GM19023 (cell line): ENCODE measurements around the gene CFAP119.

Experiments used
- ATAC-seq: cut with Tn5 transposase; IDR thresholded peaks from one replicate; pipeline ENCODE4 v1.9.1; 2021; ENCODE audit warnings: mild to moderate bottlenecking, moderate library complexity; ENCODE audit not compliant: unreplicated experiment

Gene CFAP119

GRCh38 chr16:30741461-30741914, 20.4 kb downstream of the CFAP119 start:
- no peak for ATAC-seq

GRCh38 chr16:30740364-30741251, 21.3 kb downstream of the CFAP119 start:
- no peak for ATAC-seq

DNA sequence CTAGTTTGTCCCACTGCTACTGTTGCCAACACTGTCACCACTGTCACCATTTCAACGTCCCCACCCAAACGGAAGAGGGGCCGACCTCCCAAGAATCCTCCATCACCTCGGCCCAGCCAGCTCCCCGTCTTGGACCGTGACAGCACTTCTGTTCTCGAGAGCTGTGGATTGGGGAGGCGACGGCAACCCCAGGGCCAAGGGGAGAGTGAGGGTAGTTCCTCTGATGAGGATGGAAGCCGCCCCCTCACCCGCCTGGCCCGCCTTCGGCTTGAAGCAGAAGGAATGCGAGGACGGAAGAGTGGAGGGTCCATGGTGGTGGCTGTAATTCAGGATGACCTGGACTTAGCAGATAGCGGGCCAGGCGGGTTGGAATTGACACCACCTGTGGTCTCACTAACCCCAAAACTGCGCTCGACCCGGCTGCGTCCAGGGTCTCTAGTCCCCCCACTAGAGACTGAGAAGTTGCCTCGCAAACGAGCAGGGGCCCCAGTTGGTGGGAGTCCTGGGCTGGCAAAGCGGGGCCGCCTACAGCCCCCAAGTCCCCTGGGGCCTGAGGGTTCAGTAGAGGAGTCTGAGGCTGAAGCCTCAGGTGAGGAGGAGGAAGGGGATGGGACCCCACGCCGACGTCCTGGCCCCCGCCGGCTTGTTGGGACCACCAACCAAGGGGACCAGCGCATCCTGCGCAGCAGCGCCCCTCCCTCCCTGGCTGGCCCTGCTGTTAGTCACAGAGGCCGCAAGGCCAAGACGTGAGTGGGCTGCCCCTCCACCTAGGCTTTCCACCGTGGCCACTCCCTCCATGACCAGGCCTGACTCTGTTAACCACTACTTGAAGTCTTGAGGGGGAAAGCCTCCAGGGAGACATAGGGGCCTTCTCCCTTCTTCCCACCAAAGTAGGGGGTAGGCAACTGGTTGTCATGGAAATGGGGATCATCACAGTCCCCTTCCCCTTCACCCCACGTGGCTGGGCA, 22.6 kb downstream of the CFAP119 start:
- ATAC-seq, result no peak

- no peak for ATAC-seq
Measured at GRCh38 chr16:30737794-30738648, 23.8 kb downstream of the CFAP119 start.

GRCh38 chr16:30736995-30737793, 24.7 kb downstream of the CFAP119 start:
- ATAC-seq, result no peak

- no peak for ATAC-seq
Measured at GRCh38 chr16:30731411-30731810, 30.5 kb downstream of the CFAP119 start.

DNA sequence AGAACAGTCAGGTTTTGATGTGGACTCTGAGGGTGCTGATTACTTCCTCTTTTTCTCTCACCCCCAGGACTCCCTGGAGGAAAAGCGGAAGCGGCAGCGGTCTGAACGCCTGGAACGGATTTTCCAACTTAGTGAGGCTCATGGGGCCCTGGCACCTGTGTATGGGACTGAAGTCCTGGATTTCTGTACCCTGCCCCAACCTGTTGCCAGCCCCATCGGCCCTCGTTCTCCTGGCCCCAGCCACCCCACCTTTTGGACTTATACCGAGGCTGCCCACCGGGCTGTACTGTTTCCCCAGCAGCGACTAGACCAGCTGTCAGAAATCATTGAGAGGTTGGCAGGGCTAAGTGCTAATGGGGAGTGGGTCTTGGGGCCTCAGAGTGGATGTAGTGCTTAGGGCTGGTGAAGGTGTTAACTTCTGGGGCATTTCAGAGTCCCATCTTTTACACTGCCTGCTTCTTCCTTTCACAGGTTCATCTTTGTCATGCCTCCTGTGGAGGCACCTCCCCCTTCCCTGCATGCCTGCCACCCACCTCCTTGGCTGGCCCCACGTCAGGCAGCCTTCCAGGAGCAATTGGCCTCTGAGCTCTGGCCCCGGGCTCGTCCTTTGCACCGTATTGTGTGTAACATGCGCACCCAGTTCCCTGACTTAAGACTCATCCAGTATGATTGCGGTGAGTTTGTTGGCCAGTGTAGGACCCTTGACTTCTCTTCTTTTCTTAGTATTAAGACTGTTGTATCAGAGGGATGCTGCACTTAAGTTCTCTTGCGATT, 32.8 kb downstream of the CFAP119 start:
- ATAC-seq, result no peak

- no peak for ATAC-seq
Measured at GRCh38 chr16:30728321-30728720, 33.5 kb downstream of the CFAP119 start.

DNA sequence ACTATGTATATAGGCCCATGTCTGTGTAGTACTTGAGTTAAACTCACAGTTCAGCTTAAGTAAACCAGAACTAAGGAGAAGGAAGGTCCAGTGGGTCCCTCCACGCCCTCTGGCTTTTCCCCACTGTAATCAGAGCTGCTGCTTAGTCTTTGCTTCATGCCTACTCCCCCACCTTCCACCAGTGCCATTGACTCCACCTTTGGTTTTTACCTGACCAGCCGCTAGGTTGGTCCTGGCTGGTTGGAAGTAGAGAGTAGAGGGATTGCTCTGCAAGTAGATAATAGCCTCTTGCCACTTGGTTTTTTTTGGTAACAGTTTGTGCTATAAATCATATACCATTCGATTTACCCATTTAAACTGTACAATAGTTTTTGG, 36.5 kb downstream of the CFAP119 start:
- ATAC-seq, result no peak

DNA sequence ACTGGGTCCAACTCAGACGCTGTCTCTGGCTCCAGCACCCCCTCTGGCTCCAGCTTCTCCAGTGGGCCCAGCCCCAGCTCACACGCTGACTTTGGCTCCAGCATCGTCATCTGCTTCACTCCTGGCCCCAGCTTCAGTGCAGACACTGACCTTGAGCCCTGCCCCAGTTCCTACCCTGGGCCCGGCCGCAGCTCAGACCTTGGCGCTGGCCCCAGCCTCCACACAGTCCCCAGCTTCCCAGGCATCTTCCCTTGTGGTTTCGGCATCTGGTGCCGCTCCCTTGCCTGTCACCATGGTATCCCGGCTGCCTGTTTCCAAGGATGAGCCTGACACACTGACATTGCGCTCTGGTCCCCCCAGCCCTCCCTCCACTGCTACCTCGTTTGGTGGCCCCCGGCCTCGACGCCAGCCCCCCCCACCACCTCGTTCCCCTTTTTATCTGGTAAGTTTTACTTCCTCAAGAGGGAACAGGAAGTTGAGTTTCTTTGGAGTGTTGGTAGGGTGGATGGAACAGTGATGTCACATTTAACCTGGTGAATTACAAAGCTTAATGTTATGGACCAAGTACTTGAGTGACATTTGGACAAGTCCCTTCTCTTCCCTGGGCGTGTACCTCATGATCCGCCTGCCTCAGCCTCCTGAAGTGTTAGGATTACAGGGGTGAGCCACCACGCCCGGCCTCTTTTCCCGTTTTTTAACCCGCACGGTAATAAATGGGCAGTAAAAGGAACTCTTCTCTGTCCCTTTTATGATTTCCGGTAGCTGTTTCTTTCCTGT, 37.0 kb downstream of the CFAP119 start:
- ATAC-seq, result no peak

- ATAC-seq, result no peak
Measured at GRCh38 chr16:30723725-30724355, 38.0 kb downstream of the CFAP119 start.

DNA sequence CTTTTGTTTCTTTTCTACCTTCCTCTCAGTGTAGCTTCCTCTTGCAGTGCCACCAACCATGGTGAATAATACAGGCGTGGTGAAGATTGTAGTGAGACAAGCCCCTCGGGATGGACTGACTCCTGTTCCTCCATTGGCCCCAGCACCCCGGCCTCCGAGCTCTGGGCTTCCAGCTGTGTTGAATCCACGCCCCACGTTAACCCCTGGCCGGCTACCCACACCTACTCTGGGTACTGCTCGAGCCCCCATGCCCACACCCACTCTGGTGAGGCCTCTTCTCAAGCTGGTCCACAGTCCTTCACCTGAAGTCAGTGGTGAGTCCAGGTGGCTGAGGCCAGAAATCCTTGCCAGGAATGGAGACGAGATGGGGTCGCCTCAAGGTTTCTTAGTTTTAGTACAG, 38.9 kb downstream of the CFAP119 start:
- no peak for ATAC-seq

DNA sequence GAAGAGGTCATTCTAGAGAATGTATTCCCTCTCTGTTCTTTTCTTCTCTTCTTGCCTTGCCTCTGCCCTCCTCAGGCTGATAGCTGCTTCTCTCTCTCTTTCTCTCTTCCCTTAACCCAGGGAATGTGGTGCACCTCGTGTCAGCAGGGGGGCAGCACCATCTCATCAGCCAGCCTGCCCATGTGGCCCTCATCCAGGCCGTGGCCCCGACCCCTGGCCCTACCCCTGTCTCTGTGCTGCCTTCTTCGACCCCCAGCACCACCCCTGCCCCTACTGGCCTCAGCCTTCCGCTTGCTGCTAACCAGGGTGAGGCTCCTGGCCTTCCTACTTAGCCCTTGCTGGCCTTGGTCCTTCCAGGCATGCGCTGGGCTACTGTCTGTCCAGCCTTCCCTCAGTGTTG, 39.4 kb downstream of the CFAP119 start:
- ATAC-seq, result no peak

GRCh38 chr16:30721606-30722005, 40.3 kb downstream of the CFAP119 start:
- ATAC-seq, result no peak

- no peak for ATAC-seq
Measured at GRCh38 chr16:30721167-30721566, 40.7 kb downstream of the CFAP119 start.

DNA sequence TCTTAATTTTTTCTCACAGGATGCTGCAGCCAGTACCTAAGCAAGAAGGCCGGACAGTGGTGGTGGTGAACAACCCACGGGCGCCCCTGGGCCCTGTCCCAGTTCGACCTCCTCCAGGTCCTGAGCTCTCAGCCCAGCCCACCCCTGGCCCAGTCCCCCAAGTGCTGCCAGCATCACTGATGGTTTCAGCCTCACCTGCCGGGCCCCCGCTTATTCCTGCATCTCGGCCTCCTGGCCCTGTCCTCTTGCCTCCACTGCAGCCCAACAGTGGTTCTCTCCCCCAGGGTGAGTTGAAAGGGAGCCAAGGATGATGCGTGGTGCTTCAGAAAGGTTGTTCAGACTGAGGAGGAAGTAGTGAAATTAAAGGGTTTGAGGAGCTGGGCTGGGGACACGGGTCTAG, 41.2 kb downstream of the CFAP119 start:
- no peak for ATAC-seq

DNA sequence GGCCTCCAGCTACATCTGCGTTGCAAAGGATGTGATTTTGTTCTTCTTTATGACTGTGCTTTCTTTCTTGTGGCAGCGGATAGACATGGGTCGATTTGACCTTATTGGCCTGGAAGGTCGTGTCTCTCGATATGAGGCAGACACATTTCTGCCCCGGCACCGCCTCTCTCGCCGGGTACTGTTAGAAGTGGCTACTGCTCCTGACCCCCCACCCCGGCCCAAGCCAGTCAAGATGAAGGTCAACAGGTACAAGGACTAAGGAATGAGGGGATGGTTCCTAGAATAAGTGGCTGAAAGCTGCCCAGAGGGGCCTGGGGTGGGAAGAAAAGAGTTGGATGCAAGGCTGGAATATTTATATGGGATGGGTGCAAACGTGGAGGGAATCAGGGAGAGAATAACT, 41.8 kb downstream of the CFAP119 start:
- ATAC-seq, result no peak
